Measurements from ENCODE around the gene MAN1C1. TPM values are rescaled to one million over a fixed set of nuclear protein-coding genes. Genes with fewer than 3 reads are reported as not detected.
"Not testable (repeated sequence)": the region's sequence is repeated elsewhere in the genome, so short reads cannot be mapped to it uniquely, and the experiment has no call there.

MAN1C1 gene
- total RNA-seq, 4 donors from 2014 or later, result 28.1 to 60.4 (median 32.7) TPM

- intact Hi-C loops (cut with DNase I), result loop anchor here (5.0 to 10.0 kb wide), 3 partner anchors 53 to 103 kb away; partner anchors contain the start of gene MAN1C1
- H3K4me3 ChIP-seq (replicated peaks in 1 of 3), result no peak overlapping the region
These were observed 77.8 kb downstream of the MAN1C1 start for GRCh38 chr1:25694167-25695007.

GRCh38 chr1:25695090-25695770 lies 78.6 kb downstream of the MAN1C1 start:
- DNase-seq, result peak; percentile 89 to 91
- H3K4me3 ChIP-seq (replicated peaks in 1 of 3), result no peak overlapping the region
- intact Hi-C loops (cut with DNase I), result loop anchor here (5.0 to 10.0 kb wide), 3 partner anchors 52 to 102 kb away; partner anchors contain the start of gene MAN1C1
- H3K4me1 ChIP-seq, result peaks cover 37 to 60% of the 10 kb centered on the region in 2 donors
- H3K36me3 ChIP-seq, result no peaks in the 10 kb centered on the region
- no peaks in the 10 kb centered on the region for H3K9me3 ChIP-seq
- H3K27ac ChIP-seq, result peak overlapping the region; percentile 93 to 96 (median 94)
- whole genome bisulfite sequencing, 2 donors, result 45 to 54% methylated on average over 15 of the region's 15 CpGs
- no peaks in the 10 kb centered on the region for H3K27me3 ChIP-seq
- peak in 1 of 2 donors; percentile 63 for TF ChIP-seq POLR2A (IDR thresholded peaks at IDR 0.05)
- peak in 4 of 6 experiments; percentile 18 to 49 (median 35) for TF ChIP-seq CTCF (IDR thresholded peaks at IDR 0.05)

More at GRCh38 chr1:25694167-25695007, 77.8 kb downstream of the MAN1C1 start:
- Histone ChIP-seq H3K4me1 (peaks cover 29 to 52% of the 10 kb centered on the region in 2 donors), H3K36me3 (no peaks in the 10 kb centered on the region), H3K9me3 (no peaks in the 10 kb centered on the region), H3K27ac (peak overlapping the region; percentile 93 to 96 (median 94)), H3K27me3 (no peaks in the 10 kb centered on the region)
- 60 to 62% methylated on average over 9 of the region's 9 CpGs for WGBS, 2 donors
- TF ChIP-seq POLR2A (IDR thresholded peaks at IDR 0.05) (no peak), CTCF (IDR thresholded peaks at IDR 0.05) (no peak)
- peak; percentile 38 to 46 for DNase-seq

- H3K4me1 ChIP-seq, result peaks cover 44 to 67% of the 10 kb centered on the region in 2 donors
- H3K9me3 ChIP-seq, result no peaks in the 10 kb centered on the region
- no peaks in the 10 kb centered on the region for H3K36me3 ChIP-seq
- DNase-seq, result no peak
- no peak for TF ChIP-seq CTCF (IDR thresholded peaks at IDR 0.05)
- TF ChIP-seq POLR2A (IDR thresholded peaks at IDR 0.05), result no peak
- H3K27ac ChIP-seq, result peak overlapping the region; percentile 93 to 96 (median 94)
- intact Hi-C loops (cut with DNase I), result loop anchor here (5.0 to 10.0 kb wide), 3 partner anchors 51 to 101 kb away; partner anchors contain the start of gene MAN1C1
- WGBS, 2 donors, result 70 to 89% methylated on average over 11 of the region's 11 CpGs
- H3K4me3 ChIP-seq (replicated peaks in 1 of 3), result no peak overlapping the region
- H3K27me3 ChIP-seq, result no peaks in the 10 kb centered on the region
These were observed 79.2 kb downstream of the MAN1C1 start for GRCh38 chr1:25695771-25696311.

GRCh38 chr1:25696643-25697042 lies 80.1 kb downstream of the MAN1C1 start:
- H3K9me3 ChIP-seq; H3K27me3 ChIP-seq; H3K36me3 ChIP-seq; H3K4me3 ChIP-seq (replicated peaks in 1 of 3); DNase-seq: not testable (repeated sequence)
- intact Hi-C loops (cut with DNase I), result loop anchor here (5.0 to 10.0 kb wide), 3 partner anchors 51 to 101 kb away; partner anchors contain the start of gene MAN1C1
- H3K4me1 ChIP-seq, result peaks cover 49 to 75% of the 10 kb centered on the region in 2 donors
- 98% methylated on average over 4 of the region's 4 CpGs for WGBS, 2 donors
- peak overlapping the region in 2 of 3 donors; percentile 93 to 96 for H3K27ac ChIP-seq
